HL-60 (cell line): ENCODE data around the gene HOXC12.

Source experiments
- TF ChIP-seq, protein P1 (sequence below): IDR thresholded peaks from one replicate; pipeline ENCODE4 v1.5.1; 2011; ENCODE audit warnings: low read length, control low read depth, inconsistent platforms; ENCODE audit not compliant: insufficient read depth
- TF ChIP-seq, protein P2 (sequence below): IDR thresholded peaks from 2 replicates; pipeline ENCODE4 v1.6.1; 2012; ENCODE audit warnings: low read depth; ENCODE audit not compliant: insufficient replicate concordance

DNA sequence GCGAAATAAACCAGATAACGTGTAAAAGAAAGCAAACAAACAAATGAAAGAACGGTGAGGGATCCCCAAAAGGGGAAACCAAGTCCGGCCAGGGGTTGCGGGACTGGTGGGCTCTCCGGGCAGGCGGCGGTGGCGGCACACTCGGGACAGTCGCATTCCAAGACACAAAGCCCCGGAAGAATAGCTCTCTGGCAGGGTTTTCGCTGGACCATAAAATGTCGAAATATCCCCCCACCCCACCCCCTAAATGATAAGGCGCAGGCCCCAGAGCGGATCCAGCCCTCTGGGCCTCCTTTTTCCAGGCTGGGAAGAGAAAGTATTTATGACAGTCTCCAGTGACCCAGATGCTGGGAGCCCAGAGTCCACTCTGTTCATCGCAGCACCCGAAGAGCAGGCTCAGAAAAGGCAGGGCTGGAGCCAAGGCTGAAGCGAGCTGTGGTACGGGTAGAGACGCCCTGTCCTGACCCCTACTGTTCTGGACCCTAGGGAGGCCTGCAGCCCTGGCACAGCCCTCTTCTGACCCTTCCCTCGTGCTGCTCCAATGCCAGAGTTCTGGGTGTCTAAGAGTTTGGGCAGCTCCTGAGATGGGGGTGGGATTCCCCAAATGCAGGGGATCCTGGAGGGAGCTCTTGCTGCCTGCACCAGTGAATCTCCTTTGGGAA, 52.0 kb downstream of the HOXC12 start:
- TF ChIP-seq, protein P1, sequence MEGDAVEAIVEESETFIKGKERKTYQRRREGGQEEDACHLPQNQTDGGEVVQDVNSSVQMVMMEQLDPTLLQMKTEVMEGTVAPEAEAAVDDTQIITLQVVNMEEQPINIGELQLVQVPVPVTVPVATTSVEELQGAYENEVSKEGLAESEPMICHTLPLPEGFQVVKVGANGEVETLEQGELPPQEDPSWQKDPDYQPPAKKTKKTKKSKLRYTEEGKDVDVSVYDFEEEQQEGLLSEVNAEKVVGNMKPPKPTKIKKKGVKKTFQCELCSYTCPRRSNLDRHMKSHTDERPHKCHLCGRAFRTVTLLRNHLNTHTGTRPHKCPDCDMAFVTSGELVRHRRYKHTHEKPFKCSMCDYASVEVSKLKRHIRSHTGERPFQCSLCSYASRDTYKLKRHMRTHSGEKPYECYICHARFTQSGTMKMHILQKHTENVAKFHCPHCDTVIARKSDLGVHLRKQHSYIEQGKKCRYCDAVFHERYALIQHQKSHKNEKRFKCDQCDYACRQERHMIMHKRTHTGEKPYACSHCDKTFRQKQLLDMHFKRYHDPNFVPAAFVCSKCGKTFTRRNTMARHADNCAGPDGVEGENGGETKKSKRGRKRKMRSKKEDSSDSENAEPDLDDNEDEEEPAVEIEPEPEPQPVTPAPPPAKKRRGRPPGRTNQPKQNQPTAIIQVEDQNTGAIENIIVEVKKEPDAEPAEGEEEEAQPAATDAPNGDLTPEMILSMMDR = no peak
- TF ChIP-seq, protein P2, sequence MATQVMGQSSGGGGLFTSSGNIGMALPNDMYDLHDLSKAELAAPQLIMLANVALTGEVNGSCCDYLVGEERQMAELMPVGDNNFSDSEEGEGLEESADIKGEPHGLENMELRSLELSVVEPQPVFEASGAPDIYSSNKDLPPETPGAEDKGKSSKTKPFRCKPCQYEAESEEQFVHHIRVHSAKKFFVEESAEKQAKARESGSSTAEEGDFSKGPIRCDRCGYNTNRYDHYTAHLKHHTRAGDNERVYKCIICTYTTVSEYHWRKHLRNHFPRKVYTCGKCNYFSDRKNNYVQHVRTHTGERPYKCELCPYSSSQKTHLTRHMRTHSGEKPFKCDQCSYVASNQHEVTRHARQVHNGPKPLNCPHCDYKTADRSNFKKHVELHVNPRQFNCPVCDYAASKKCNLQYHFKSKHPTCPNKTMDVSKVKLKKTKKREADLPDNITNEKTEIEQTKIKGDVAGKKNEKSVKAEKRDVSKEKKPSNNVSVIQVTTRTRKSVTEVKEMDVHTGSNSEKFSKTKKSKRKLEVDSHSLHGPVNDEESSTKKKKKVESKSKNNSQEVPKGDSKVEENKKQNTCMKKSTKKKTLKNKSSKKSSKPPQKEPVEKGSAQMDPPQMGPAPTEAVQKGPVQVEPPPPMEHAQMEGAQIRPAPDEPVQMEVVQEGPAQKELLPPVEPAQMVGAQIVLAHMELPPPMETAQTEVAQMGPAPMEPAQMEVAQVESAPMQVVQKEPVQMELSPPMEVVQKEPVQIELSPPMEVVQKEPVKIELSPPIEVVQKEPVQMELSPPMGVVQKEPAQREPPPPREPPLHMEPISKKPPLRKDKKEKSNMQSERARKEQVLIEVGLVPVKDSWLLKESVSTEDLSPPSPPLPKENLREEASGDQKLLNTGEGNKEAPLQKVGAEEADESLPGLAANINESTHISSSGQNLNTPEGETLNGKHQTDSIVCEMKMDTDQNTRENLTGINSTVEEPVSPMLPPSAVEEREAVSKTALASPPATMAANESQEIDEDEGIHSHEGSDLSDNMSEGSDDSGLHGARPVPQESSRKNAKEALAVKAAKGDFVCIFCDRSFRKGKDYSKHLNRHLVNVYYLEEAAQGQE = no peak
